Activated CD8-positive, alpha-beta memory T cell treated with anti-CD3 and anti-CD28 coated beads, Interleukin-2, amount 50 U/mL, for 4 hours (primary cell): ENCODE results near the gene SUMF1.

Experiments used
- DNase-seq: peaks from one replicate; pipeline ENCODE4 v3.0.0-alpha.2; 2020

Gene SUMF1

GRCh38 chr3:4497005-4497692 lies 30.1 kb upstream of the SUMF1 start:
- DNase-seq = no peak

GRCh38 chr3:4496087-4496452 lies 29.0 kb upstream of the SUMF1 start:
- DNase-seq = no peak

GRCh38 chr3:4495294-4496086 lies 28.4 kb upstream of the SUMF1 start:
- DNase-seq = no peak

- no peak for DNase-seq
Measured at GRCh38 chr3:4494895-4495264, 27.8 kb upstream of the SUMF1 start.

GRCh38 chr3:4493941-4494894 lies 27.1 kb upstream of the SUMF1 start:
- DNase-seq = peak; percentile 27

- DNase-seq = peak; percentile 98
Measured at GRCh38 chr3:4493014-4493940, 26.2 kb upstream of the SUMF1 start, which contains the start of gene ITPR1. TSS of gene ITPR1 (plus strand) at chr3:4493348. CDS start at chr3:4516492, 23,144 bp downstream.

- DNase-seq = peak; percentile 42
Measured at GRCh38 chr3:4492208-4493013, 25.3 kb upstream of the SUMF1 start.

- DNase-seq = no peak
Measured at GRCh38 chr3:4491855-4492207, 24.8 kb upstream of the SUMF1 start.

GRCh38 chr3:4478261-4478660 lies 11.2 kb upstream of the SUMF1 start:
- DNase-seq = no peak

GRCh38 chr3:4476496-4476895 lies 9.4 kb upstream of the SUMF1 start:
- DNase-seq = no peak

- no peak for DNase-seq
Measured at GRCh38 chr3:4475804-4476203, 8.7 kb upstream of the SUMF1 start.

GRCh38 chr3:4474683-4475490 lies 7.8 kb upstream of the SUMF1 start:
- DNase-seq = no peak

- DNase-seq = no peak
Measured at GRCh38 chr3:4472766-4473165, 5.7 kb upstream of the SUMF1 start.

GRCh38 chr3:4472312-4472711 lies 5.2 kb upstream of the SUMF1 start:
- DNase-seq = no peak

- no peak for DNase-seq
Measured at GRCh38 chr3:4471907-4472306, 4.8 kb upstream of the SUMF1 start.

GRCh38 chr3:4467522-4467867 lies 426 bp upstream of the SUMF1 start:
- DNase-seq = no peak

GRCh38 chr3:4464576-4464975 lies 2.5 kb downstream of the SUMF1 start:
- no peak for DNase-seq

- DNase-seq = no peak
Measured at GRCh38 chr3:4462369-4463040, 4.6 kb downstream of the SUMF1 start.

GRCh38 chr3:4461468-4462090 lies 5.5 kb downstream of the SUMF1 start:
- no peak for DNase-seq

GRCh38 chr3:4460334-4460733 lies 6.7 kb downstream of the SUMF1 start:
- no peak for DNase-seq
